ENCODE data around the gene GABRR3.
A peak's percentile ranks its signal among the peaks of the same experiment; 100 is the strongest.

Gene GABRR3

DNA sequence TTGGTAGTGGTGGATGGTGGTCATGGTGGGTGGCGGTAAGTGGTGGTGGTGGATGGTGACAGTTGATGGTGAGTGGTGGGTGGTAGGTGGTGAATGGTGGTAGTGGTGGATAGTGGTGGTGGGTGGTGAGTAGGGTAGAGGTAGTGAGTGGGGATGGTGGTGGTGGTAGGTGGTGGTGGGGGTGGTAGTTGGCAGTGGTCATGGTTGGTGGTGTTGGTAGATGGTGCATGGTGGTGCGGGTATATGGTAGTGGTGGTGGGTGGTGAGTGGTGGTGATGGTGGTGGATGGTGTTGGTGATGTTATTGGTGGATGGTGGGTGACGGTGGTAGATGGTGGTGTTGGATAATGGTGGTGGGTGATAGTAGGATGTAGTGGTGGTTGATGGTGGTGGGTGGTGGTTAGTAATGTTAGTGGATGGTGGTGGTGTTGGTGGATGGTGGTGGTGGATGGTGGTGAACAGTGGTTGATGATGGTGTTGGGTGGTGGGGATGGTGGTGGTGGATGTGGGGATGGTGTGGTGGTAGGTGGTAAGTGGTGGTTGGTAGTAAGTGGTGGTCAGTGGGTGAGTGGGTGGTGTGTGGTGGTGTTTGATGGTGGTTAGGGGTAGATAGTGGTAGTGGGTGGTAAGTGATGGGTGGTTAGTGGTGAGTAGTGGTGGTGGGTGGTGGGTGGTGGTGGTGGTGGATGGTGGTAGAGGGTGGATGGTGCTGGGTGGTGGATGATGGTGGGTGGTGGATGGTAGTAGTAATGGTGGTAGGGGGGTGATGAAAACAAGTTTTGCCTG is 46.1 kb downstream of the GABRR3 start:
- no peak for DNase-seq

- DNase-seq = no peak
These were observed 47.8 kb downstream of the GABRR3 start for GRCh38 chr3:97987306-97987705.

DNA sequence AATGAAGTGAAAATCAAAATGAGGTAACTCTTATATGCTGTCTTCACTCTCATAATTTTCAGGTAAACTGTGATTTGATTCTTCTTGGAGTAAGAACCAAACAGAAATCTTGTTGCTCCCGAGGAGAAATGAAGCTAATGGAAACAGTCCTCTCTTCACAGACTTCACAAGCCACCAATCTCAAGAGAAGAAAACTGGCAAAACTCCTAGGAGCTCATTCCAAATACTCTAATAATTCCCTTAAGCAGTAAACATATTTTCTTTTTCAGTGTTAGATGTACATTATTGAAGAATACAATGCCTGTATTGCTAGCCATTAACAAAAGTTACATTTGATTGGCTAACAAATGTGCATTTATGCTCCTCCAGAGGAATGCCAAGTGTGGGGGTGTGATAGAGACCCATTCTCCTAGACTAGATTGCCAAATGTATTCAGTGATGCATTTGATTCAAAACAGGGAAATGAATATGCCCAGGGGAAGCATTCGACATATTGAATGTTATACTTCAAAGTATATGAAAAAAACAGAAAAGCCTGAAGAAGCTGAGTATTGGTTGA is 51.1 kb downstream of the GABRR3 start:
- no peak for DNase-seq

DNA sequence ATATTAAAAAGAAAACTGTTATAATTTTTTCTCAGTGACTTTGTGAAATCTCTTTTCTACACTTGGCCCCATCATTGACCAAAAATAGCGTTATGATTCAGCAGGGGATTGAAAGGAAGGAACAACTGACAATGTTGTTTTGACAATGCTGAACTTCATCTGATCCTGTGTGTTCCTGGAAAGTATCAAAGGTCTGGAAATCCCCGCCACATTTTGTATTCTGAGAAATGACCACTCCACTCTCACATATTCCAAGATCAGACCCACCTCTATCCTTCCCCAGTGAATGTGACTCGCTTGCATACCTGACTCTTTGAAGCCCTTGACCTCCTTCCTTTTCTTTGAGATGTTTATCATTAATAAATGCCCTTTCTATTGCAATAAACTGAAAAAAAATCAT is 53.2 kb downstream of the GABRR3 start:
- DNase-seq = no peak

- DNase-seq = no peak
These were observed 55.5 kb downstream of the GABRR3 start for GRCh38 chr3:97979610-97980009.

- DNase-seq = no peak
These were observed 59.6 kb downstream of the GABRR3 start for GRCh38 chr3:97975466-97975865.

GRCh38 chr3:97974996-97975395 is 60.1 kb downstream of the GABRR3 start:
- no peak for DNase-seq

GRCh38 chr3:97972976-97973375 is 62.1 kb downstream of the GABRR3 start:
- no peak for DNase-seq

- peak; percentile 84 for DNase-seq
These were observed 63.2 kb downstream of the GABRR3 start, which contains the start of gene RIOX2 for GRCh38 chr3:97971679-97972567. TSS of gene RIOX2 (minus strand) at chr3:97972431. CDS start at chr3:97967593, 4,838 bp downstream.

DNA sequence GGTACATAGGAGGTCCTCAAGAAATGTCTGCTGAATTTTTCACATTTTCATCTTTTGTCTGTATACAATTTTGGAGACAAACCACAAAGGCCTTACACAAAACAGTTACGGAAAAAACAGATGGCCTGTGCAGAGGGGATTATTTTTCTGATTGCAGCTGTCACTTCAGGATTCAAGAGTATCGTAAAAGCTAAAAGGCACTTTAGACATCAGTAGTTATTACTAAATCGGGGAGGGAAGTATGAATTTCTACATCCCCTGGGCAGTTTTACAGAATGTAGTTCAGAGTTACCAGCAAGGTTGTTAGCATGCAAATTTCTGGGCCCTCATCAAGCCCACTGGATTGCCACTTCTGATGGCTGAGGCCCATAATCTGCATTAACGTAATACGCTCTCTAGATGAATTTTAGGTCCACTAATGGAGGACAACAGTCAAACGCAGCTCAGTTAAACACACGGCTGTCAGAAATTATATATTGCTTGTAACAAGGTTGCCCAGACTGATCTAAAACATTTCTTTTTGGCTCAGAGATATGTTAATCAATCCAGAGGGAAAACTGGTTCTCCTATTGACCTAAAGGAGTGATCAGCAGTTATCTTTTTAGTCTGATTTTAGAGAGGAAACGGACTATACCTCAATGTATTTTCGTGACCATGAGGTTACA is 64.0 kb downstream of the GABRR3 start:
- no peak for DNase-seq

- DNase-seq = no peak
These were observed 65.0 kb downstream of the GABRR3 start for GRCh38 chr3:97970156-97970555.

DNA sequence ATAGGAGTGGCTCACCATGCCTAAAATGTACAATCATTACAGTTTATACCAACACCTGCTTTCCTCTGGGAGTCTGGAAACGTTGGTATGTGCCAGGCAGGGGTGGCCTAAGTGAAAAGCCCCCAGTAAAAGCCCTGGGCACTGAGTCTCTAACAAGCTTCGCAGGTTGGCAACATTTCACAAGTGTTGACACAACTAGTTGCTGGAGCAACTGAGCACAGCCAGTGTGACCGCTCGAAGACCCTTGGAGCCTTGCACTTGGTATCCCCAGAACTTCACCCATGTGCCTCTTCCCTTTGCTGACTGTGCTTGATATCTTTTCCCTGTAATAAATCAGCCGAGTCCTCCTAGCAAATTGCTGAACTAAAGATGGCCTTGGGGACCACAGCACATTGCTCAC is 65.6 kb downstream of the GABRR3 start:
- DNase-seq = no peak

DNA sequence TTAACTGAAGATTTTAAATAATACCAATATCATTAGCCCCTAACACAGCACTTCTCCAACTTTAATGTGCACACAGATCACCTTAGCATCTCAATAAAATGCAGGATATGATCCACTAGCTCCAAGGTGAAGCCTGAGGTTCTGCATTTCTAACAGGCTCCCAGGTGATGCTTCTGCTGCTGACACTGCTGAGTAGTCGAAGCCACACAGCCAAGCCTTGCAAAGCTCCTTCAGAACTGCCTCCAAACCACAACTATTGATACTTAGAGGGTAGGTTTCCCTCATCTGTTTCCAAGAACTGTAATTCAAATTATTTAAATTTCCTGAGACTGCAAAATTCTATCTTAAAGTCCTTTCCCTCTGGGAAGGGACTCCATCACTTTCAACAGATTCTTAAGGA is 66.7 kb downstream of the GABRR3 start:
- DNase-seq = no peak

- DNase-seq = no peak
These were observed 67.1 kb downstream of the GABRR3 start for GRCh38 chr3:97967966-97968365.

- no peak for DNase-seq
These were observed 73.9 kb downstream of the GABRR3 start for GRCh38 chr3:97960993-97961766.

- DNase-seq = no peak
These were observed 74.6 kb downstream of the GABRR3 start for GRCh38 chr3:97960551-97960950.

DNA sequence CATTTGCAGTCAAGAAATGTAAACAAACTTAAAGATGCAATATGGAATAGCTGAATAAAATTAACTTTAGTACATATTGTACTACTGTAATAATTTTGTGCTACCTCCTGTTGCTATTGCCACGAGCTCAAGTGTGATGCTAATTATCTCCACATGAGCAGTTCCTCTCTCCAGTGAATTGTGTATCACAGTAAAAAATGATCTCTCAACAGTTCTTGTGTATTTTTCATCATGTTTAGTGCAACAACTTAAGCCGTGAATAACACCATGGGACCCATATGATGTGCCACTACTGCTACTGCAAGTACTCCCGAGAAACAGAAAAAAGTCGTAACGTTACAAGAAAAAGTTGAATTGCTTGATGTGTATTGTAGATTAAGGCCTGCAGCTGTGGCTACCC is 75.2 kb downstream of the GABRR3 start:
- no peak for DNase-seq

- DNase-seq = no peak
These were observed 76.3 kb downstream of the GABRR3 start for GRCh38 chr3:97958796-97959195.

- DNase-seq = no peak
These were observed 76.7 kb downstream of the GABRR3 start for GRCh38 chr3:97958396-97958795.

DNA sequence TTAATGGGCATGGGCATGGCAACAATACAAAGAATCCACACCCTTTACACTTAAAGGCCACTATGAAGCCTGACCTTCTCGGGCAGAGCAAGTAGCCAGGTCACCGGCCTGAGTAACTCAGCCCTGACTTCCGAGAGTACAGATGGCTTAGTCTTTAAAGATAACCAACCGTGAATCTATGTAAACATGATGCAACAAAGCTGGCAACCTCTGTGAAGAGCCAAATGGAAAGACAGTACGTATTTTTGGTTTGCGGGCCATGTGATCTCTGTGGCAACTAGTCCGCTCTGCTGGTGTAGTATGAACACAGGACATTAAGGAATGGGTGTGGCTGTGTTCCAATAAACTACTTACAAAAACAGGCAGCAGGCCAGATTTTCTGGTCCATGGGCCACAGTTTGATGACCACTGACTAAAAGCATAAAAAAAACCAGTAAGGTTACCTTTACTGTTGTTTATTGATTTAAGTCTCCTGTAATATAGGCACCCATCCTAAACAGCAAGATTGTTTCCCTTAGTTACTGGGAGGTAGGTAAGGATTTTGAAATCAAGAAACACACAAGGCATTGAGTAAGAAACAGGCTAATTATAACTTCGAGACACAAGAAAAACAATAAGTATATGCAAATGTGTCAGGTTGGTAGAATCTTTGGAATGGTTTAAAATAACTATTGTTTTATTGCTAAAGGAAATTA is 77.4 kb downstream of the GABRR3 start:
- DNase-seq = no peak

GRCh38 chr3:97956051-97956450 is 79.1 kb downstream of the GABRR3 start:
- DNase-seq = no peak
